GM18951 (cell line): Measurements from ENCODE around the gene CDC42BPA.
"Not testable (repeated sequence)": the region's sequence is repeated elsewhere in the genome, so short reads cannot be mapped to it uniquely, and the experiment has no call there.

ENCODE experiments used
- POLR2A ChIP-seq: IDR thresholded peaks from 4 replicates; pipeline ENCODE4 v1.6.1; 2011; ENCODE audit warnings: mild to moderate bottlenecking; ENCODE audit not compliant: insufficient read length, insufficient read depth; ENCODE audit errors: extremely low read depth
- in situ Hi-C: fragments of 300-500 bp; cut with MboI; formaldehyde crosslinking; loops from one replicate; pipeline ENCODE4 v1.12.0; 2022; ENCODE audit warnings: low sequenced_read_pairs, mixed read lengths, inconsistent platforms; ENCODE audit not compliant: unreplicated experiment

Gene CDC42BPA

DNA sequence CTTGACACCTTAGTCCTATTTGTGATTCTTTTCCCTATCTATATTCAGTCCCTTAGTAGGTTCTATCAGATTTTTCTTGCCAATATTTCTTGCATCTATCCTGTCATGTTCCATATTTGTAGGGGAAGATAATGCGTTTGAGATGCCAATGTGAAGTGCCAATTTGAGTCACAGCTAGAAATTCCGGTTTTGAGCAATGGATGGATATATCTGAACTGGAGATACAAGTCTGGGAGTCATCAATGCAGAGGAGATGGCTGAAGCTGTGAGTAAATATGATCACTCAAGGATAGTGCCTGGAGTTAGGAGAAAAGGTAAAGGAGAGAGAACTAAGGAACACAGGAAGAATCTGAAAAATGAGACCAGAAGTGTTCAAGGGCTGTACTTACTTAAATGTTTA lies 284.4 kb downstream of the CDC42BPA start:
- in situ Hi-C loops = no loop called here
- no peak for TF ChIP-seq POLR2A

- in situ Hi-C loops = no loop called here
Measured at GRCh38 chr1:227032396-227032795, 285.9 kb downstream of the CDC42BPA start.

GRCh38 chr1:227016990-227017389 lies 301.3 kb downstream of the CDC42BPA start:
- no peak for TF ChIP-seq POLR2A
- in situ Hi-C loops = no loop called here

More at GRCh38 chr1:227032396-227032795, 285.9 kb downstream of the CDC42BPA start:
- TF ChIP-seq POLR2A = no peak

GRCh38 chr1:227010645-227011044 lies 307.6 kb downstream of the CDC42BPA start:
- in situ Hi-C loops = no loop called here
- TF ChIP-seq POLR2A = no peak

GRCh38 chr1:227009937-227010336 lies 308.4 kb downstream of the CDC42BPA start:
- no peak for TF ChIP-seq POLR2A
- in situ Hi-C loops = no loop called here

DNA sequence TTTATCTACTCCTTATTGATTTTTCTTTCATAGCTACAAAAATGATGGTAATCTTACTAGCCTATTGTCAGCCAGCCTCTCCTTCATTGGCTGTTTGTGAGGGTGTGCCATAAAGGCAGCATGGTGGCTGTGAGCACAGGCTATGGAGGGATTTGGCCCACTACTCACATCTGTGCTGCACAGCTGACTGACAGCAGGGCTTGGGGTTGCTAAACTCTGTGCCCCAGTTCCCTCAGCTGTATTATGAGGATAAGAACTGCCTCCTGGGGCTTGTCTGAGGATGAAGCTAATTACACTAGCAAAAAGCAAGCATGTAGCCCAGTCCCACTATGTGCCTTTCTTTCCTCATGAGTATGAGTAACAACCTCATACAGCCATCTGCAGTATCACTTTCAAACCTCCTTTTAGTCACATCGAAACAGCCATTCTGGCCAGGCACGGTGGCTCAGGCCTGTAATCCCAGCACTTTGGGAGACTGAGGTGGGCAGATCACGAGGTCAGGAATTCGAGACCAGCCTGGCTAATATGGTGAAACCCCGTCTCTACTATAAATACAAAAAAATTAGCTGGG lies 312.0 kb downstream of the CDC42BPA start:
- TF ChIP-seq POLR2A = no peak
- in situ Hi-C loops = no loop called here

GRCh38 chr1:227004796-227005195 lies 313.5 kb downstream of the CDC42BPA start:
- no peak for TF ChIP-seq POLR2A
- in situ Hi-C loops = no loop called here

DNA sequence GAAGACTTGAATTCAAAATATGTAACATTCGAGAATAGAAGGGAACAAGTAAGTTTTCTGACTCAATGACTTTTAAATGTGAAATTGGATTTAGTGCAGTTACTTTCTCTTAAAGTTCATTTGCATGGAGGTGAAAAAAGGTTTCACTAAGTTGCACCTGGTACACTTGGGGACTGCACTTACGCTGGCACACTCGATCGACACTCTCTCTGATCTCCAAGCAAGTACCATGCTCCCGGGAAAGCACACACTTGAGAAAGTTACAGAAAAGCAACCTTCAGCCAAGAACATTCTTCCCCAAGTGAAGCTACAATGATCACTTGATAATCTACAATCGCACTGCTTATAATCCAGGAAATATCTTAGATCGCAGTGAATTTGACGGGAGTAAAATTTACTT lies 315.1 kb downstream of the CDC42BPA start:
- in situ Hi-C loops = no loop called here
- TF ChIP-seq POLR2A = no peak

GRCh38 chr1:227002531-227003049 lies 315.7 kb downstream of the CDC42BPA start:
- TF ChIP-seq POLR2A = no peak
- in situ Hi-C loops = no loop called here

GRCh38 chr1:226999579-226999978 lies 318.7 kb downstream of the CDC42BPA start:
- in situ Hi-C loops = not testable (repeated sequence)

- TF ChIP-seq POLR2A = no peak
- in situ Hi-C loops = no loop called here
Measured at GRCh38 chr1:226995365-226996332, 322.6 kb downstream of the CDC42BPA start.

GRCh38 chr1:226994586-226995364 lies 323.5 kb downstream of the CDC42BPA start:
- in situ Hi-C loops = no loop called here
- no peak for TF ChIP-seq POLR2A
